LNCaP clone FGC (cell line): ENCODE results near the gene PCDHB12.
"Not testable (repeated sequence)": the region's sequence is repeated elsewhere in the genome, so short reads cannot be mapped to it uniquely, and the experiment has no call there.

Experiments
- DNase-seq: peaks from one replicate; pipeline ENCODE4 v3.0.0-alpha.2; 2011; ENCODE audit warnings: low read depth
- H3K4me3 ChIP-seq: 2 replicates; pipeline ENCODE4 v1.5.1; 2011; ENCODE audit warnings: mild to moderate bottlenecking, low read depth, low read length, control low read depth
- CTCF ChIP-seq: IDR thresholded peaks from 2 replicates; pipeline ENCODE4 v1.5.1; 2012; ENCODE audit warnings: mild to moderate bottlenecking; ENCODE audit not compliant: control insufficient read depth, insufficient read depth; ENCODE audit errors: extremely low read depth

Gene PCDHB12

GRCh38 chr5:141199359-141200235 is 8.9 kb upstream of the PCDHB12 start, which contains the start of gene PCDHB11:
PCDHB11 (plus strand) TSS chr5:141199627; CDS start chr5:141199775, 148 bp downstream.
- no peak for DNase-seq
- peak within 1 kb of the TSS; percentile 40 for H3K4me3 ChIP-seq
- TF ChIP-seq CTCF: peak; percentile 56

- H3K4me3 ChIP-seq, DNase-seq: not testable (repeated sequence)
Observed at GRCh38 chr5:141201126-141201525, 7.4 kb upstream of the PCDHB12 start.

- not testable (repeated sequence) for H3K4me3 ChIP-seq
Observed at GRCh38 chr5:141201646-141202045, 6.9 kb upstream of the PCDHB12 start.

GRCh38 chr5:141210281-141210680 is 1.8 kb downstream of the PCDHB12 start:
- H3K4me3 ChIP-seq, DNase-seq: not testable (repeated sequence)

More at GRCh38 chr5:141201646-141202045, 6.9 kb upstream of the PCDHB12 start:
- DNase-seq: not testable (repeated sequence)

- not testable (repeated sequence) for DNase-seq
Observed at GRCh38 chr5:141210849-141211248, 2.3 kb downstream of the PCDHB12 start.

GRCh38 chr5:141213656-141214339 is 5.3 kb downstream of the PCDHB12 start, which contains the start of gene PCDHB13:
PCDHB13 (plus strand) TSS chr5:141213919; CDS start chr5:141214124, 205 bp downstream.
- peak within 1 kb of the TSS; percentile 36 for H3K4me3 ChIP-seq
- peak; percentile 47 for DNase-seq
- peak; percentile 63 for TF ChIP-seq CTCF

More at GRCh38 chr5:141210849-141211248, 2.3 kb downstream of the PCDHB12 start:
- not testable (repeated sequence) for H3K4me3 ChIP-seq

- DNase-seq, H3K4me3 ChIP-seq: not testable (repeated sequence)
Observed at GRCh38 chr5:141214583-141214982, 6.1 kb downstream of the PCDHB12 start.

GRCh38 chr5:141215504-141215903 is 7.0 kb downstream of the PCDHB12 start:
- H3K4me3 ChIP-seq, DNase-seq: not testable (repeated sequence)

- not testable (repeated sequence) for DNase-seq
Observed at GRCh38 chr5:141216035-141216434, 7.5 kb downstream of the PCDHB12 start.

GRCh38 chr5:141223112-141223783 is 14.7 kb downstream of the PCDHB12 start, which contains the start of gene PCDHB14:
PCDHB14 (plus strand) TSS chr5:141223343; CDS start chr5:141223506, 163 bp downstream.
- peak; percentile 46 for TF ChIP-seq CTCF
- H3K4me3 ChIP-seq: peak within 1 kb of the TSS; percentile 37
- peak; percentile 32 for DNase-seq

More at GRCh38 chr5:141216035-141216434, 7.5 kb downstream of the PCDHB12 start:
- H3K4me3 ChIP-seq: not testable (repeated sequence)

- not testable (repeated sequence) for H3K4me3 ChIP-seq, DNase-seq
Observed at GRCh38 chr5:141224844-141225243, 16.3 kb downstream of the PCDHB12 start.

- not testable (repeated sequence) for DNase-seq, H3K4me3 ChIP-seq
Observed at GRCh38 chr5:141225421-141225820, 16.9 kb downstream of the PCDHB12 start.
